HCT116 (cell line): Measurements from ENCODE around the gene CTSE. TPM values are rescaled to one million over a fixed set of nuclear protein-coding genes. Genes with fewer than 3 reads are reported as not detected.

Experiments used
- ATAC-seq: fragments of 200-7000 bp; cut with Tn5 transposase; 2 replicates; pipeline ENCODE4 v1.9.1; 2020; ENCODE audit warnings: mild to moderate bottlenecking, moderate library complexity
- BruUV-seq: library from RNA; stranded (reverse); fragments of 400-500 nt; replicated peaks from 2 replicates; lab custom pipeline; 2021; lab: Mats Ljungman, UMichigan
- CTCF ChIA-PET: fragments of 300-600 bp; sonication (Branson Sonifier 250); formaldehyde crosslinking; loops from one replicate; lab custom pipeline; 2021; ENCODE audit warnings: antibody characterized with exemption; lab: Charles Lee
- POLR2A ChIA-PET: fragments of 300-600, 350-600 bp; sonication (Branson Sonifier 250); formaldehyde crosslinking; loops from one replicate; lab custom pipeline; 2021; ENCODE audit warnings: antibody characterized with exemption; lab: Charles Lee
- RAD21 ChIA-PET, 2 experiments: fragments of 300-600 bp; sonication (Branson Sonifier 250); formaldehyde crosslinking; loops; one replicate each; lab custom pipeline; 2023; ENCODE audit warnings: low total read pairs in 2 of 2; ENCODE audit not compliant: uncharacterized antibody in 2 of 2, unreplicated experiment in 2 of 2, low non-redundant PET in 1 of 2; lab: Charles Lee
- DNase-seq: peaks from one replicate; pipeline ENCODE4 v3.0.0-alpha.2; 2010; ENCODE audit warnings: low read depth, low spot score
- H2AFZ ChIP-seq: fragments of 200-600 bp; shearing (Covaris generic), sonication (generic); 2 replicates; pipeline ENCODE4 v1.6.1; 2017; ENCODE audit warnings: low read depth, mixed run types, mixed read lengths, antibody characterized with exemption, low read length; ENCODE audit not compliant: poor library complexity, severe bottlenecking
- H3K27ac ChIP-seq: 2 replicates; pipeline ENCODE4 v1.5.1; 2012; ENCODE audit warnings: low read depth, low read length
- H3K27me3 ChIP-seq: fragments of 200-600 bp; sonication (generic); 2 replicates; pipeline ENCODE4 v1.6.1; 2016; ENCODE audit warnings: mixed run types, low read length, mixed read lengths; ENCODE audit not compliant: insufficient read depth
- H3K36me3 ChIP-seq, 2 experiments: fragments of 200-500 bp in 1 of 2; fragments of 200-600 bp in 1 of 2; sonication (Bioruptor generic) in 1 of 2; sonication (generic) in 1 of 2; 2 replicates each; pipeline versions ENCODE4 v1.5.1 to v1.6.1; 2014 to 2016; ENCODE audit warnings: low read length in 2 of 2, inconsistent platforms in 1 of 2, mixed read lengths in 1 of 2, mixed run types in 1 of 2; ENCODE audit not compliant: insufficient read depth in 2 of 2, control insufficient read depth in 1 of 2
- H3K4me1 ChIP-seq, 2 experiments: fragments of 200-600 bp in 1 of 2; sonication (generic) in 1 of 2; 2 replicates each; pipeline versions ENCODE4 v1.5.1 to v1.6.1; 2012 to 2017; ENCODE audit warnings: low read length in 2 of 2, inconsistent platforms in 1 of 2, mild to moderate bottlenecking in 1 of 2, mixed read lengths in 1 of 2, mixed run types in 1 of 2, moderate library complexity in 1 of 2; ENCODE audit not compliant: insufficient read depth in 2 of 2, control insufficient read depth in 1 of 2
- H3K4me2 ChIP-seq: fragments of 200-600 bp; sonication (generic); 2 replicates; pipeline ENCODE4 v1.6.1; 2017; ENCODE audit warnings: mixed run types, low read length, mixed read lengths
- H3K4me3 ChIP-seq, 2 experiments: fragments of 200-600 bp in 1 of 2; sonication (generic) in 1 of 2; replicated peaks in 1 of 2; 2 replicates each; pipeline ENCODE4 v1.5.1; 2011 to 2016; ENCODE audit warnings: low read length in 2 of 2, control low read depth in 1 of 2, low read depth in 1 of 2, mild to moderate bottlenecking in 1 of 2, mixed read lengths in 1 of 2, mixed run types in 1 of 2
- H3K79me2 ChIP-seq: fragments of 200-600 bp; sonication (generic); 2 replicates; pipeline ENCODE4 v1.6.1; 2017; ENCODE audit warnings: mild to moderate bottlenecking, mixed run types, low read length, moderate library complexity, mixed read lengths; ENCODE audit not compliant: insufficient read depth
- H3K9ac ChIP-seq: fragments of 200-600 bp; sonication (generic); 2 replicates; pipeline ENCODE4 v1.6.1; 2016; ENCODE audit warnings: low read length, mixed read lengths
- H3K9me2 ChIP-seq: fragments of 200-600 bp; sonication (generic), shearing (Covaris generic); 2 replicates; pipeline ENCODE4 v1.6.1; 2017; ENCODE audit warnings: mixed run types, mild to moderate bottlenecking, moderate library complexity; ENCODE audit not compliant: insufficient read depth
- H3K9me3 ChIP-seq, 2 experiments: fragments of 200-500 bp in 1 of 2; fragments of 200-600 bp in 1 of 2; sonication (Bioruptor generic) in 1 of 2; sonication (generic) in 1 of 2; 2 replicates each; pipeline ENCODE4 v1.6.1; 2014 to 2017; ENCODE audit warnings: low read length in 2 of 2, mixed read lengths in 2 of 2, inconsistent platforms in 1 of 2, low read depth in 1 of 2, mild to moderate bottlenecking in 1 of 2, mixed run types in 1 of 2, moderate library complexity in 1 of 2; ENCODE audit not compliant: control insufficient read depth in 1 of 2, insufficient read depth in 1 of 2
- H4K20me1 ChIP-seq: fragments of 200-600 bp; sonication (generic), shearing (Covaris generic); 2 replicates; pipeline ENCODE4 v1.6.1; 2017; ENCODE audit warnings: mixed run types, mild to moderate bottlenecking, moderate library complexity; ENCODE audit not compliant: insufficient read depth
- CBX3 ChIP-seq: IDR thresholded peaks from 2 replicates; pipeline ENCODE4 v1.6.1; 2012; ENCODE audit warnings: low read depth
- ELF1 ChIP-seq: IDR thresholded peaks from 2 replicates; pipeline ENCODE4 v1.6.1; 2012; ENCODE audit warnings: low read depth, borderline replicate concordance
- EZH2 ChIP-seq: fragments of 200-600 bp; sonication (generic); IDR thresholded peaks from 2 replicates; pipeline ENCODE4 v1.6.1; 2017; ENCODE audit warnings: antibody characterized with exemption, mixed run types
- ZBTB33 ChIP-seq: IDR thresholded peaks from 2 replicates; pipeline ENCODE4 v1.6.1; 2011; ENCODE audit warnings: mild to moderate bottlenecking, low read length, moderate library complexity; ENCODE audit not compliant: insufficient replicate concordance; ENCODE audit errors: extremely low read depth
- ZFX ChIP-seq: fragments of 450-650 bp; IDR thresholded peaks from 2 replicates; pipeline ENCODE4 v1.6.1; 2017
- ZNF274 ChIP-seq: fragments of 200-500 bp; sonication (Bioruptor generic); IDR thresholded peaks from 2 replicates; pipeline ENCODE4 v1.6.1; 2014; ENCODE audit warnings: mild to moderate bottlenecking, low read depth, low read length, inconsistent platforms
- intact Hi-C: fragments of 100-400 bp; cut with micrococcal nuclease; formaldehyde crosslinking; loops from 2 replicates; pipeline ENCODE4 v1.10.0; 2022
- total RNA-seq: library from RNA; stranded (reverse); gene quantifications from one replicate; pipeline ENCODE4 v1.2.1, GENCODE V29; 2021; ENCODE audit not compliant: unreplicated experiment

Gene CTSE
- total RNA-seq, 1 experiment from 2014 or later = 0.12 TPM

- H3K27me3 ChIP-seq = no peaks in the 10 kb centered on the region
- H3K36me3 ChIP-seq = no peaks in the 10 kb centered on the region
- POLR2A ChIA-PET = no interaction called here
- intact Hi-C loops = no loop called here
- peaks cover 0 to 2% of the 10 kb centered on the region in 2 experiments; a peak in 1 of 4 replicates for H3K4me1 ChIP-seq
- H3K4me2 ChIP-seq = no peak overlapping the region
- BruUV-seq = no TSS peak
- TF ChIP-seq ZNF274 (no peak), CBX3 (no peak), ZBTB33 (no peak)
- RAD21 ChIA-PET = no interaction called here
- CTCF ChIA-PET = no interaction called here
- DNase-seq = no peak
- no peak overlapping the region for H3K9ac ChIP-seq
- no peaks in the 10 kb centered on the region for H4K20me1 ChIP-seq
- H3K27ac ChIP-seq = no peak overlapping the region
- no peaks in the 10 kb centered on the region for H3K9me3 ChIP-seq
- no peak for ATAC-seq
- no peak overlapping the region for H3K4me3 ChIP-seq
- no peak overlapping the region for H2AFZ ChIP-seq
- H3K79me2 ChIP-seq = no peaks in the 10 kb centered on the region
- H3K9me2 ChIP-seq = no peaks in the 10 kb centered on the region
Observed at GRCh38 chr1:206011057-206011456, 12.6 kb downstream of the CTSE start.

DNA sequence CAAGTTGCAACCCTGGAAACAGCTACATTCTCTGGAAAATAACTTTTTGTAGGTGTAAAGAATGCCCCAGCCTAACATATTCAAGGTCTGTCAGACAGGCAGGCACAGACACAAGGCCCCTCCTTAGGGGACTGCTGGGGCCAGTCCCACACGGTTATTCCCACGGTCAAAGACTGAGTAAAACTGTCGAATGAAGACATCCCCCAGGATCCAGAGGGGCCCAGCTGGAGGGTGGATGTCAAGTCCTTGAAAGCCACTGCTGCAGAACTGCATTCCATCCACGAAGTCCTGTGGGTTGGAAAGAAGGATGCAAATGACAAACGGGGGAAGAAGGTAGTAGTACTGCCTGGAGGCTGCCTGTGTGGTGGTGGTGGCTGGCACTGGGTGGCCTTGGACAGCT lies 13.6 kb downstream of the CTSE start:
- Histone ChIP-seq H3K27ac (no peak overlapping the region), H3K4me3 (no peak overlapping the region), H3K9ac (no peak overlapping the region), H3K9me2 (no peaks in the 10 kb centered on the region), H2AFZ (no peak overlapping the region), H3K36me3 (no peaks in the 10 kb centered on the region), H3K4me2 (no peak overlapping the region), H3K4me1 (peaks cover 0 to 2% of the 10 kb centered on the region in 2 experiments; a peak in 1 of 4 replicates), H4K20me1 (no peaks in the 10 kb centered on the region), H3K79me2 (no peaks in the 10 kb centered on the region), H3K27me3 (no peaks in the 10 kb centered on the region), H3K9me3 (no peaks in the 10 kb centered on the region)
- POLR2A ChIA-PET = no interaction called here
- intact Hi-C loops = no loop called here
- TF ChIP-seq EZH2 = no peak
- no peak for TF ChIP-seq ZFX
- TF ChIP-seq ELF1 = no peak
- ATAC-seq (no peak), DNase-seq (no peak)
- BruUV-seq = no TSS peak
- CTCF ChIA-PET = no interaction called here
- RAD21 ChIA-PET = no interaction called here
